ENCODE results near the gene FAM9C. TPM values are rescaled to one million over a fixed set of nuclear protein-coding genes. Genes with fewer than 3 reads are reported as not detected.

FAM9C gene
- total and polyA plus RNA-seq, 2 of the 4 experiments (the other 2 are of a cell fraction) = not detected

GRCh38 chrX:12999422-12999821 is 45.0 kb downstream of the FAM9C start:
- Histone ChIP-seq H4K91ac (ENCODE audit: insufficient read depth, low read depth, low read length) (no peak overlapping the region), H4K8ac (ENCODE audit: low read depth in 2 of 2, low read length in 2 of 2) (no peak overlapping the region), H3K18ac (ENCODE audit: low read depth, low read length) (no peak overlapping the region), H3K4me2 (ENCODE audit: low read depth, low read length) (no peak overlapping the region), H3K9ac (ENCODE audit: low read depth, low read length) (no peak overlapping the region), H3K56ac (ENCODE audit: extremely low read depth, insufficient read depth, low read length) (no peak overlapping the region), H3K79me1 (ENCODE audit: low read depth in 1 of 2, low read length in 2 of 2) (no peaks in the 10 kb centered on the region), H3K27me3 (ENCODE audit: control insufficient read depth, insufficient read depth, low read length) (no peaks in the 10 kb centered on the region), H4K20me1 (ENCODE audit: insufficient read depth, low read length) (no peaks in the 10 kb centered on the region), H2BK15ac (ENCODE audit: low read depth, low read length) (no peak overlapping the region), H3K4me1 (ENCODE audit: control insufficient read depth, insufficient read depth, low read length) (no peaks in the 10 kb centered on the region; the same call in 1 of the 2 replicates), H2BK5ac (ENCODE audit: low read depth, low read length, poor library complexity, severe bottlenecking) (no peak overlapping the region), H3K14ac (replicated peaks; ENCODE audit: low read depth, low read length) (no peak overlapping the region), H2AK9ac (replicated peaks; ENCODE audit: low read depth, low read length, poor library complexity) (no peak overlapping the region), H2BK20ac (ENCODE audit: low read depth, low read length) (no peak overlapping the region), H3K27ac (ENCODE audit: insufficient read depth, low read length) (no peak overlapping the region), H3K36me3 (ENCODE audit: control insufficient read depth, insufficient read depth, low read length) (no peaks in the 10 kb centered on the region), H2AK5ac (ENCODE audit: low read depth, low read length) (no peak overlapping the region), H3K9me1 (ENCODE audit: insufficient read depth, low read length) (no peaks in the 10 kb centered on the region), H3K9me3 (ENCODE audit: control insufficient read depth, insufficient read depth, low read length) (no peaks in the 10 kb centered on the region), H2AFZ (replicated peaks; ENCODE audit: low read length, poor library complexity) (no peak overlapping the region), H3K4me3 (ENCODE audit: insufficient read depth, low read depth, low read length) (no peak overlapping the region), H2BK120ac (ENCODE audit: low read depth, low read length) (no peak overlapping the region), H3K23ac (ENCODE audit: low read depth, low read length) (no peak overlapping the region), H4K5ac (ENCODE audit: low read depth, low read length) (no peak overlapping the region), H3K4ac (ENCODE audit: low read depth, low read length) (no peak overlapping the region)
- in situ Hi-C loops (cut with MboI; ENCODE audit: low sequenced_read_pairs) = no loop called here
- dilution Hi-C loops (cut with HindIII; ENCODE audit: low sequenced_read_pairs, unreplicated experiment) = no loop called here
- POLR2A ChIA-PET (ENCODE audit: unreplicated experiment) = no interaction called here
- 32% methylated on average over 3 of the region's 9 CpGs; no CpG with 5 or more reads in 1 of the 2 experiments for WGBS, 2 experiments (ENCODE audit: extremely low coverage in 2 of 2, insufficient read length in 1 of 2)
- CTCF ChIA-PET = no interaction called here
- intact Hi-C loops (cut with micrococcal nuclease) = no loop called here
- DNase-seq = peak; percentile 32
- BruUV-seq (replicated peaks) = no TSS peak
- no peak for ATAC-seq (ENCODE audit: low read depth)
- no peak for TF ChIP-seq SMC3 (IDR thresholded peaks at IDR 0.05; ENCODE audit: low read depth, low read length)
- TF ChIP-seq NFE2L2 (IDR thresholded peaks at IDR 0.05; ENCODE audit: low read depth, low read length) = no peak
- no peak for TF ChIP-seq MAZ (IDR thresholded peaks at IDR 0.05; ENCODE audit: borderline replicate concordance, low read depth, low read length)
- TF ChIP-seq RFX5 (IDR thresholded peaks at IDR 0.05; ENCODE audit: low read depth, low read length) = no peak
- TF ChIP-seq FOS (IDR thresholded peaks at IDR 0.05; ENCODE audit: low read depth, low read length) = no peak
- TF ChIP-seq POLR2A (IDR thresholded peaks at IDR 0.05; ENCODE audit: low read depth, low read length) = no peak
- TF ChIP-seq BHLHE40 (IDR thresholded peaks at IDR 0.05; ENCODE audit: low read depth, low read length) = no peak
- TF ChIP-seq, protein P1, sequence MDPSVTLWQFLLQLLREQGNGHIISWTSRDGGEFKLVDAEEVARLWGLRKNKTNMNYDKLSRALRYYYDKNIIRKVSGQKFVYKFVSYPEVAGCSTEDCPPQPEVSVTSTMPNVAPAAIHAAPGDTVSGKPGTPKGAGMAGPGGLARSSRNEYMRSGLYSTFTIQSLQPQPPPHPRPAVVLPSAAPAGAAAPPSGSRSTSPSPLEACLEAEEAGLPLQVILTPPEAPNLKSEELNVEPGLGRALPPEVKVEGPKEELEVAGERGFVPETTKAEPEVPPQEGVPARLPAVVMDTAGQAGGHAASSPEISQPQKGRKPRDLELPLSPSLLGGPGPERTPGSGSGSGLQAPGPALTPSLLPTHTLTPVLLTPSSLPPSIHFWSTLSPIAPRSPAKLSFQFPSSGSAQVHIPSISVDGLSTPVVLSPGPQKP (IDR thresholded peaks at IDR 0.05; ENCODE audit: borderline replicate concordance, low read depth, low read length) = no peak
- no peak for TF ChIP-seq MXI1 (IDR thresholded peaks at IDR 0.05; ENCODE audit: borderline replicate concordance, low read depth, low read length)
- TF ChIP-seq MAFK (IDR thresholded peaks at IDR 0.05; ENCODE audit: low read depth, low read length) = no peak
